ENCODE data around the gene KHDC1L.
"Not testable (repeated sequence)": the region's sequence is repeated elsewhere in the genome, so short reads cannot be mapped to it uniquely, and the experiment has no call there.

The KHDC1L gene, protein sequence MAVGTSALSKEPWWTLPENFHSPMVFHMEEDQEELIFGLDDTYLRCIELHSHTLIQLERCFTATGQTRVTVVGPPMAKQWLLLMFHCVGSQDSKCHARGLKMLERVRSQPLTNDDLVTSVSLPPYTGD

DNA sequence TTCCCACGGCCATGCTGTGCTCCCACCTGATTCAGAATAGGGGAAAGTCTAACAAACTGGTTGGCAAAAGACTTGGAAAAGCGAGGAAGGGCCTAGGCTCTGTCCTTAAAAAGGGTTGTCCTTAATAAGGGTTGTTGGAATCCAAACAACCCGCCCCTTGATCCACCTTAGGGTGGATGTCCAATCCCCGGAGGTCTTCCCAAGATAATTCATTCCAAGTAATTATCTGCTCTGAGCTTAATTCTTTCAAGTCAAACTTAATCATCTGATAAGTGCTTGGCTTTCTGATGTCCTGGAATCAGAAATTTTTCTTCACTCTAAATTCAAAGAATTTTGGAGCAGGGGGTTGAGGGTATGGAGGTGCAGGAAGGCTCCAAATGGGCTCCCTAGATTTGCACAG, at the start of gene KHDC1L:
TSS of gene KHDC1L (minus strand) at position 101 of the 400 bp plus-strand sequence. CDS start at position 13, 88 bp downstream.
- DNase-seq = no peak

DNA sequence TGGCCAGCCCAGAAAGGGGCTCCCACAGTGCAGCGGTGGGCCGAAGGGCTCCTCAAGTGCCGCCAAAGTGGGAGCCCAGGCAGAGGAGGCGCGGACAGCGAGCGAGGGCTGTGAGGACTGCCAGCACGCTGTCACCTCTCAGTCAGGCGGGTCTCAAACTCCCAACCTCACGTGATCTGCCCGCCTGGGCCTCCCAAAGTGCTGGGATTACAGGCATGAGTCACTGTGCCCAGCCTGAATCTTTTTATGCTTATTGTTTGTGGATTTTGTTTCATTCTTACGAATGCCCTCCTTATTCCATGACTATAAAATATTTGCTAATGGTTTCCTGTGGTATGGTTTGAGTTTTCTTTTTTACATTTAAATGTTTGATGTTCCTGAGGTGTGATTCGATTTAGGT, 44.0 kb upstream of the KHDC1L start:
- not testable (repeated sequence) for DNase-seq

DNA sequence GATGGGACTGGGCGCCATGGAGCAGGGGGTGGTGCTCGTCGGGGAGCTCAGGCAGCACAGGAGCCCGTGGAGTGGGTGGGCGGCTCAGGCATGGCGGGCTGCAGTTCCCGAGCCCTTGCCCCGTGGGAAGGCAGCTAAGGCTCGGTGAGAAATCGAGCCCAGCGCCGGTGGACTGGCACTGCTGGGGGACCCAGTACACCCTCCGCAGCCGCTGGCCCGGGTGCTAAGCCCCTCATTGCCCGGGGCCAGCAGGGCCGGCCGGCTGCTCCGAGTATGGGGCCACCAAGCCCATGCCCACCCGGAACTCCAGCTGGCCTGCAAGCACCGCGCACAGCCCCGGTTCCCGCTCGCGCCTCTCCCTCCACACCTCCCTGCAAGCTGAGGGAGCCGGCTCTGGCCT, 43.6 kb upstream of the KHDC1L start:
- not testable (repeated sequence) for DNase-seq

DNA sequence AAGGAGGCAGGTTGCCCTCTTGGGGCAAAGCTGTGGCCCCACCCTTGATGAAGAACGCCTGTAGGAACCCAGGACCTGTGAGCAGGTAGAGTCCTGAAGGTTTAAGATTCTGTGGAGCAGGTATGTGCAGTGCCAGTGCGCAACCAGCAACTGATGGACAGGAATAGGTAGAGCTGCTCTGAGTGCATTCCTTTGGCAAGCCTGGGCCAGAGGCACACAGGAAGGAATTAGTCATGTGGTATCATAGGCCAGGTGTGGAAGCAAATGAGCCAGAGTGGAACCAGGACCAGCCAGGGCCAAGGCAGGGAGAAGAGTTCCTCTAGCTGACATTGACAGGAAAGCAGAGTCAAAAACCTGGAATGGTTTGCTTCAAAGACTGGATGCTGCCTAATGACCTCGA, 39.1 kb upstream of the KHDC1L start:
- no peak for DNase-seq

GRCh38 chr6:73263570-73263909, 38.2 kb upstream of the KHDC1L start:
- DNase-seq = no peak

DNA sequence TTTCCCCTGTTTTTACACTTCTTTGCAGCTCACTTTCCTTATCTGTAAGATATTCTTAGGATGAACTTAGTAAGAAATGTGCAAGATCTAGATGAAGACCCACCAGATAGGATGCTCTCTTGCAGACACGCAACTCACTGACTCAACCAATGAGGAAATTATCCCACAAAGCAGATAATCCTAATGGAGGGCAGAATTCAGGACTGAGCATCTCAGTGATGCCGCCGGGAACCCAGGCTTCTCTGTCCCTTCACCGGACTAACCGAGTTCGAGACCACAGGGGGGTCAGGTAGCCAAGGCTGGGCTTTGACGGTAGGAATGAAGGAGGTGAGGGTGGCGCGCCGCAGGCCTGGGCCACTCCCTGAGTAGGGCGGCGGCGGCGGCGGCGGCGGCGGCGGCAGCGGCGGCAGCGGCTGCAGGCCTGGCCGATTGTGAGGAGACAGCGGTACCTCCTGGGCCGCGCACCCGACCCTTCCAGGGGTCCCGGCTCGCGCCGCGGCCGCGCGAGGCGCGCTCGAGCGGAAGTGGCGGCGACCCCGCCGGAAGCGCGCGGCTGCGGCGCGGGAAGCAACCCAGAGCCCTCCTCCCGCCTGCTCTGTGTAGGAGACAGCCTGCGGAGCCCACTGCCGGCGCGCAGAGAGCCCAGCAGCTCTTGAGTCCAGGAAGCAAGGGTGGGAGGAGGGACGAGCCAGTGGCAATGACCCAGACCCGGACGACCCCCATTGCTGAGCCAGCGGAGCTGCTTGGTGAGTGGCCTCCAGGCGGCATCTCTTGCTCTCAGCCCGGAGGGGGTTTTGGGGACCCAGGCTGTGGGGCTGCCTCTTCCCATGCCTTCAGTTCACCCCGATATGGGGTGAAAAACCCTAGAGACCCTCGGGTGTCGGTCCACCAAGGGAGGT, 37.6 kb upstream of the KHDC1L start, which contains the start of gene KHDC1:
TSS of gene KHDC1 (minus strand) at position 526 of the 899 bp plus-strand sequence. CDS start 20,679 bp downstream, outside the sequence.
- DNase-seq = peak; percentile 55

DNA sequence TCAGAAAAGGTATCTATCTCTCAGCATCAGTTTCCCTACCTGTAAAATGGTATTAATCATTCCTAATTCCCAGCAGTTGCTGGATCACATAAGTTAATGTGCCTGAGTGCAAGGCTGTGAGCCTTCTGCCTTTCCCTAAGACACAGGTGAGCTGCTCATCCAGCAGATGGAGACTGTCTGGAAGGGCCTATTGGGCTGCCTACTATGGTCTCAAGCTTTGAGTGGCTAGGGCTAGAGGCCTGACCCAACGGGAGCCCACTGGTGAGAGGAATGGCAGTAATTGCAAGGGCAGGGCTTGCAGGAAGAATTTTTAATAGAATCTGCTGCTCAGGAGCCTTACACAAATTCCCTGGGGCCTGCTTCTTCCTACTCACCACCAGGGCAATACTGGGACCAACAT, 33.4 kb upstream of the KHDC1L start:
- DNase-seq = no peak

DNA sequence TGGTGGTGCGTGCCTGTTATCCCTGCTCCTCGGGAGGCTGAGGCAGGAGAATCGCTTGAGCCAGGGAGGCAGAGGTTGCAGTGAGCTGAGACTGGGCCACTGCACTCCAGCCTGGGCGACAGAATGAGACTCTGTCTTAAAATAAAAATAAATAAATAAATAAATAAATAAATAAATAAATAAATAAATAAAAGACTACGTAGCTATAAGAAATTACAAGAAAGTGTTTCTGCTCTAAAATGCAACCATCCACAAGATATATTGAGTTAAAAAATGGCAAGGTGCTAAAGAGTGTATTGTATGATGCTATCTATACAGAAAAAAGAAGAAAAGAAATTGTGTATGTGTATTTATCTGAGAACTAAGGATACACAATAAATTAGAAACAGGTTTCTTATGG, 29.0 kb upstream of the KHDC1L start:
- not testable (repeated sequence) for DNase-seq

GRCh38 chr6:73252703-73253102, 27.4 kb upstream of the KHDC1L start:
- no peak for DNase-seq

- DNase-seq = no peak
These were observed 24.7 kb upstream of the KHDC1L start for GRCh38 chr6:73250016-73250415.

- DNase-seq = no peak
These were observed 23.1 kb upstream of the KHDC1L start for GRCh38 chr6:73248192-73248903.

GRCh38 chr6:73242001-73242400, 16.7 kb upstream of the KHDC1L start:
- DNase-seq = no peak

- no peak for DNase-seq
These were observed 15.4 kb upstream of the KHDC1L start for GRCh38 chr6:73240730-73241129.

GRCh38 chr6:73236144-73236750, 11.0 kb upstream of the KHDC1L start:
- no peak for DNase-seq

- DNase-seq = no peak
These were observed 9.4 kb upstream of the KHDC1L start for GRCh38 chr6:73234733-73235132.

DNA sequence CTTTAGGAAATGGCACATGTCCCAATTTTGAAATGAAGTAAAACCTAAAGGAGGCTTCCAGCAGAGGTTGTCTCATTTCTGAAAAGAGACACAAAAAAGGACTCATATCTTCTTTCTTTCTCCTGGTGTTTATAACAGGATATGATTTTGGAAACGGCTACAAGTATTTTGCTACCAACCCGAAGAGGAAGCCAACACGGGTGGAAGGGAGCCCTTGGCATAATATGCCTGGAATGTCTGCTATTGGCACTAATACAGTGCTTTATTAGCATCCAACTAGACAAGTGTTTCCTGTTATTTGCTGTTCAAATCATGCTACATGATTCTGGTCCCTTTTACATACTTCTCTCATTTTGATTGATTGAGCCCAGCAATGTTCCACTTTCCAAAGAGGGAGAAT, 8.7 kb upstream of the KHDC1L start:
- not testable (repeated sequence) for DNase-seq

GRCh38 chr6:73233048-73233447, 7.8 kb upstream of the KHDC1L start:
- no peak for DNase-seq

- DNase-seq = no peak
These were observed 6.7 kb upstream of the KHDC1L start for GRCh38 chr6:73231986-73232391.

DNA sequence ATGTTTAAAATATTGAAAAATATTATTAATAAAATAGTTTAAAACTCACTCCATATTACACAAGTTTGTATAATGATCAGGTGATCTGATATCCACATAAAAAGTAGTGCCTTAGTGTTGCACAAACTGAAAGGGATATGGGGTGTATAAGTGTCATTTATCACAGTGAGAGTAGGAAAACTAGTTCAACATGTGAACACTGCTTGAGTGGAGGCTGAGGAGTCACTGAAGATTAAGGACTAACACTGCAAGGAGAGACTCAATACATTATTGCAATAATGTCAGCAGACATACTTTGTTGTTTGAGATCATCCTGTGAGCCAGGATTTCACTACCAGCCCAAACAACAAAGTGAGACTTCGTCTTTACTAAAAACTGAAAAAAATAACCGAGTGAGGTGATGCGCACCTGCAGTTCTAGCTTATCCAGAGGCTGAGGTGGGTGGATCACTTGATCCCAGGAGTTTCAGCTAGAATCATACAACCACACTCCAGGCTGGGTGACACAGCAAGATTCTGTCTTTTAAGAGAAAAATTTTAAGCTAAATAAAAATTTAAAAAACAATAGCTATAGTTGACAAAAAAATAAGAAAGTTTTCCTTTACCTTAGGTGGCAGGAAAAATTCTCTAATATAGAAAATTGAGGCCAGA, 2.4 kb upstream of the KHDC1L start:
- no peak for DNase-seq

- no peak for DNase-seq
These were observed 8.4 kb downstream of the KHDC1L start for GRCh38 chr6:73216859-73217258.

DNA sequence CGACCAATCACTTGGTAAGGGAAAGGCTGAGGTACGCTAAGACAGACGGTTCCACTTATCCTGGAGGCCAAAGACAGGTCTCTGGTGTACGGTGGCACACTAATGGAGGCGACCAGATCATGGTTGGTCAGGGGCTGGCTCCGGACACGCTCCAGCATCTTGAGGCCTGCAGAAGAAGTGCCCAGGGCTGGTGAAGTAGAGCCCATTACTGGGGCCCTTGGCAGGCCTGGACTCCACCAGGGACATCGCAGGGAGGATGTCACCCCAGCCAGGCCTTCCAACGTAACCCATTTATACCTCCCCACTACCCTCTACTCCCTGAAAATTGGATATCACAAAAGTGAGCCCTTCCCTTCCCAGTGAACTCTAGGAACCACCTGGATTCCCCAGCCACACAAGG, 16.2 kb downstream of the KHDC1L start:
- no peak for DNase-seq

GRCh38 chr6:73207221-73207837, 18.0 kb downstream of the KHDC1L start:
- DNase-seq = no peak
